ENCODE measurements around the gene KIF2A. TPM values are rescaled to one million over a fixed set of nuclear protein-coding genes. Genes with fewer than 3 reads are reported as not detected.

The KIF2A gene
- total and polyA plus RNA-seq, 2 of the 8 experiments (the other 6 are each of a cell fraction or from before 2014, with no cell fraction given), result 18.4 to 97.1 TPM

GRCh38 chr5:62375627-62376026 is 69.6 kb downstream of the KIF2A start (continued):
- no peak for TF ChIP-seq CHD7 (IDR thresholded peaks at IDR 0.05; ENCODE audit: insufficient replicate concordance, low read length)
- TF ChIP-seq SP4 (IDR thresholded peaks at IDR 0.05; ENCODE audit: low read length), result no peak
- no peak for TF ChIP-seq BACH1 (IDR thresholded peaks at IDR 0.05; ENCODE audit: low read length)

All from H1 (cell line).